ENCODE measurements around the gene YTHDF2. TPM values are rescaled to one million over a fixed set of nuclear protein-coding genes. Genes with fewer than 3 reads are reported as not detected.
A peak's percentile ranks its signal among the peaks of the same experiment; 100 is the strongest.

Gene YTHDF2
- total and polyA plus RNA-seq, 9 of the 15 experiments (the other 6 are each of a cell fraction or from before 2014, with no cell fraction given): 41.0 to 111 (median 83.3) TPM

DNA sequence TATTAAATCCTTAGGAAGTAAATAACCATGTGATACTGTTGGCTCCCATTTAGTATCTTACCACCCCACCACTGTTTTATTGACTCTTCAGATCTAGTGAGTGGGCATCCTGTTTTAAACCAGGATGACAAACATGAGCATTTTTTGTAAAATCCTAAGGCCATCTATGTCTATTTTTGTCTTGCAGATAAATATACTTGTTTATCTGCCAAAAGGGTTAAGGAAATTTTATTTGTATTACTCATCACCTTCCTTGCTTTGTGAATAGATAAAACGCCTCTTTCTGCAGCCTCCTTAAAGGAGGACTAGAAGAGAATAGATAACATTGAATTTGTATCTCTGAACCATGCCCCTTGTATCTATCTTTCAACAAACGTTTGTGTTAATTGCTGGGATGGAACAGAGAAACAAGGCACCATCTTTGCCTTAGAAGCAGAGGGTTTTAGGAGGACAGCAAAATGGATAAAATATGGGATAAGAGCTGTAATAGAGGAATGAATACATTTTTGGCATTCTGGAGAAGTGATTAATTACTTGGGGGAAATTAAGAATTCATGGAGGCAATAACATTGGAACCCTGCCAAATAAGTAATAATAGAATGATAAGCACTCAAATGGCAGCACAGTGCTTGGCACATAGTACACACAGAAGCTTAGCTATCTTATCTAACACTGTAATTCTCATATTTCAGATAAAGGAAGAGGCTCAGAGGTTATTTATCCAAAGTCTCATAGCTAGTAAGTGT lies 14.7 kb downstream of the YTHDF2 start (continued):
- TF ChIP-seq, protein P1, sequence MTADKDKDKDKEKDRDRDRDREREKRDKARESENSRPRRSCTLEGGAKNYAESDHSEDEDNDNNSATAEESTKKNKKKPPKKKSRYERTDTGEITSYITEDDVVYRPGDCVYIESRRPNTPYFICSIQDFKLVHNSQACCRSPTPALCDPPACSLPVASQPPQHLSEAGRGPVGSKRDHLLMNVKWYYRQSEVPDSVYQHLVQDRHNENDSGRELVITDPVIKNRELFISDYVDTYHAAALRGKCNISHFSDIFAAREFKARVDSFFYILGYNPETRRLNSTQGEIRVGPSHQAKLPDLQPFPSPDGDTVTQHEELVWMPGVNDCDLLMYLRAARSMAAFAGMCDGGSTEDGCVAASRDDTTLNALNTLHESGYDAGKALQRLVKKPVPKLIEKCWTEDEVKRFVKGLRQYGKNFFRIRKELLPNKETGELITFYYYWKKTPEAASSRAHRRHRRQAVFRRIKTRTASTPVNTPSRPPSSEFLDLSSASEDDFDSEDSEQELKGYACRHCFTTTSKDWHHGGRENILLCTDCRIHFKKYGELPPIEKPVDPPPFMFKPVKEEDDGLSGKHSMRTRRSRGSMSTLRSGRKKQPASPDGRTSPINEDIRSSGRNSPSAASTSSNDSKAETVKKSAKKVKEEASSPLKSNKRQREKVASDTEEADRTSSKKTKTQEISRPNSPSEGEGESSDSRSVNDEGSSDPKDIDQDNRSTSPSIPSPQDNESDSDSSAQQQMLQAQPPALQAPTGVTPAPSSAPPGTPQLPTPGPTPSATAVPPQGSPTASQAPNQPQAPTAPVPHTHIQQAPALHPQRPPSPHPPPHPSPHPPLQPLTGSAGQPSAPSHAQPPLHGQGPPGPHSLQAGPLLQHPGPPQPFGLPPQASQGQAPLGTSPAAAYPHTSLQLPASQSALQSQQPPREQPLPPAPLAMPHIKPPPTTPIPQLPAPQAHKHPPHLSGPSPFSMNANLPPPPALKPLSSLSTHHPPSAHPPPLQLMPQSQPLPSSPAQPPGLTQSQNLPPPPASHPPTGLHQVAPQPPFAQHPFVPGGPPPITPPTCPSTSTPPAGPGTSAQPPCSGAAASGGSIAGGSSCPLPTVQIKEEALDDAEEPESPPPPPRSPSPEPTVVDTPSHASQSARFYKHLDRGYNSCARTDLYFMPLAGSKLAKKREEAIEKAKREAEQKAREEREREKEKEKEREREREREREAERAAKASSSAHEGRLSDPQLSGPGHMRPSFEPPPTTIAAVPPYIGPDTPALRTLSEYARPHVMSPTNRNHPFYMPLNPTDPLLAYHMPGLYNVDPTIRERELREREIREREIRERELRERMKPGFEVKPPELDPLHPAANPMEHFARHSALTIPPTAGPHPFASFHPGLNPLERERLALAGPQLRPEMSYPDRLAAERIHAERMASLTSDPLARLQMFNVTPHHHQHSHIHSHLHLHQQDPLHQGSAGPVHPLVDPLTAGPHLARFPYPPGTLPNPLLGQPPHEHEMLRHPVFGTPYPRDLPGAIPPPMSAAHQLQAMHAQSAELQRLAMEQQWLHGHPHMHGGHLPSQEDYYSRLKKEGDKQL (CRISPR knock-in tag; IDR thresholded peaks at IDR 0.05; ENCODE audit: borderline replicate concordance): no peak
- TF ChIP-seq DPF2 (IDR thresholded peaks at IDR 0.05) (peak; percentile 76), DIDO1 (tag; IDR thresholded peaks at IDR 0.05; ENCODE audit: low read depth) (no peak), ZNF445 (CRISPR knock-in tag; IDR thresholded peaks at IDR 0.05; ENCODE audit: low read depth) (no peak), TEAD4 (IDR thresholded peaks at IDR 0.05; ENCODE audit: low read length) (peak; percentile 55), TEAD4 (CRISPR knock-in tag; IDR thresholded peaks at IDR 0.05; ENCODE audit: borderline replicate concordance) (no peak), NCOA2 (IDR thresholded peaks at IDR 0.05; ENCODE audit: partially characterized antibody in 2 of 2) (peak in 1 of 2 experiments; percentile 11), FOXJ2 (tag; IDR thresholded peaks at IDR 0.05) (no peak), TBL1XR1 (IDR thresholded peaks at IDR 0.05; ENCODE audit: low read length in 2 of 2) (0 out of 4 replicates have a peak, but pooled peaks of 1 of the 2 experiments have one; percentile 34), ZNF583 (CRISPR knock-in tag; IDR thresholded peaks at IDR 0.05) (no peak), NR4A1 (CRISPR knock-in tag; IDR thresholded peaks at IDR 0.05) (no peak), NR4A1 (tag; IDR thresholded peaks at IDR 0.05) (no peak), ZNF354B (CRISPR knock-in tag; IDR thresholded peaks at IDR 0.05) (no peak)
- TF ChIP-seq, protein P2, sequence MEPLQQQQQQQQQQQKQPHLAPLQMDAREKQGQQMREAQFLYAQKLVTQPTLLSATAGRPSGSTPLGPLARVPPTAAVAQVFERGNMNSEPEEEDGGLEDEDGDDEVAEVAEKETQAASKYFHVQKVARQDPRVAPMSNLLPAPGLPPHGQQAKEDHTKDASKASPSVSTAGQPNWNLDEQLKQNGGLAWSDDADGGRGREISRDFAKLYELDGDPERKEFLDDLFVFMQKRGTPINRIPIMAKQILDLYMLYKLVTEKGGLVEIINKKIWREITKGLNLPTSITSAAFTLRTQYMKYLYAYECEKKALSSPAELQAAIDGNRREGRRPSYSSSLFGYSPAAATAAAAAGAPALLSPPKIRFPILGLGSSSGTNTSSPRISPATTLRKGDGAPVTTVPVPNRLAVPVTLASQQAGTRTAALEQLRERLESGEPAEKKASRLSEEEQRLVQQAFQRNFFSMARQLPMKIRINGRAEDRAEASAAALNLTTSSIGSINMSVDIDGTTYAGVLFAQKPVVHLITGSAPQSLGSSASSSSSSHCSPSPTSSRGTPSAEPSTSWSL (CRISPR knock-in tag; IDR thresholded peaks at IDR 0.05; ENCODE audit: borderline replicate concordance): no peak
- TF ChIP-seq, protein P3, sequence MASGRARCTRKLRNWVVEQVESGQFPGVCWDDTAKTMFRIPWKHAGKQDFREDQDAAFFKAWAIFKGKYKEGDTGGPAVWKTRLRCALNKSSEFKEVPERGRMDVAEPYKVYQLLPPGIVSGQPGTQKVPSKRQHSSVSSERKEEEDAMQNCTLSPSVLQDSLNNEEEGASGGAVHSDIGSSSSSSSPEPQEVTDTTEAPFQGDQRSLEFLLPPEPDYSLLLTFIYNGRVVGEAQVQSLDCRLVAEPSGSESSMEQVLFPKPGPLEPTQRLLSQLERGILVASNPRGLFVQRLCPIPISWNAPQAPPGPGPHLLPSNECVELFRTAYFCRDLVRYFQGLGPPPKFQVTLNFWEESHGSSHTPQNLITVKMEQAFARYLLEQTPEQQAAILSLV (tag; IDR thresholded peaks at IDR 0.05): no peak
- TF ChIP-seq, protein P4, sequence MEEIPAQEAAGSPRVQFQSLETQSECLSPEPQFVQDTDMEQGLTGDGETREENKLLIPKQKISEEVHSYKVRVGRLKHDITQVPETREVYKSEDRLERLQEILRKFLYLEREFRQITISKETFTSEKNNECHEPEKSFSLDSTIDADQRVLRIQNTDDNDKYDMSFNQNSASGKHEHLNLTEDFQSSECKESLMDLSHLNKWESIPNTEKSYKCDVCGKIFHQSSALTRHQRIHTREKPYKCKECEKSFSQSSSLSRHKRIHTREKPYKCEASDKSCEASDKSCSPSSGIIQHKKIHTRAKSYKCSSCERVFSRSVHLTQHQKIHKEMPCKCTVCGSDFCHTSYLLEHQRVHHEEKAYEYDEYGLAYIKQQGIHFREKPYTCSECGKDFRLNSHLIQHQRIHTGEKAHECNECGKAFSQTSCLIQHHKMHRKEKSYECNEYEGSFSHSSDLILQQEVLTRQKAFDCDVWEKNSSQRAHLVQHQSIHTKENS (CRISPR knock-in tag; IDR thresholded peaks at IDR 0.05): no peak
- TF ChIP-seq, protein P5, sequence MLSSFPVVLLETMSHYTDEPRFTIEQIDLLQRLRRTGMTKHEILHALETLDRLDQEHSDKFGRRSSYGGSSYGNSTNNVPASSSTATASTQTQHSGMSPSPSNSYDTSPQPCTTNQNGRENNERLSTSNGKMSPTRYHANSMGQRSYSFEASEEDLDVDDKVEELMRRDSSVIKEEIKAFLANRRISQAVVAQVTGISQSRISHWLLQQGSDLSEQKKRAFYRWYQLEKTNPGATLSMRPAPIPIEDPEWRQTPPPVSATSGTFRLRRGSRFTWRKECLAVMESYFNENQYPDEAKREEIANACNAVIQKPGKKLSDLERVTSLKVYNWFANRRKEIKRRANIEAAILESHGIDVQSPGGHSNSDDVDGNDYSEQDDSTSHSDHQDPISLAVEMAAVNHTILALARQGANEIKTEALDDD (IDR thresholded peaks at IDR 0.05): no peak
